ENCODE data around the gene IGSF8.

IGSF8 gene, protein sequence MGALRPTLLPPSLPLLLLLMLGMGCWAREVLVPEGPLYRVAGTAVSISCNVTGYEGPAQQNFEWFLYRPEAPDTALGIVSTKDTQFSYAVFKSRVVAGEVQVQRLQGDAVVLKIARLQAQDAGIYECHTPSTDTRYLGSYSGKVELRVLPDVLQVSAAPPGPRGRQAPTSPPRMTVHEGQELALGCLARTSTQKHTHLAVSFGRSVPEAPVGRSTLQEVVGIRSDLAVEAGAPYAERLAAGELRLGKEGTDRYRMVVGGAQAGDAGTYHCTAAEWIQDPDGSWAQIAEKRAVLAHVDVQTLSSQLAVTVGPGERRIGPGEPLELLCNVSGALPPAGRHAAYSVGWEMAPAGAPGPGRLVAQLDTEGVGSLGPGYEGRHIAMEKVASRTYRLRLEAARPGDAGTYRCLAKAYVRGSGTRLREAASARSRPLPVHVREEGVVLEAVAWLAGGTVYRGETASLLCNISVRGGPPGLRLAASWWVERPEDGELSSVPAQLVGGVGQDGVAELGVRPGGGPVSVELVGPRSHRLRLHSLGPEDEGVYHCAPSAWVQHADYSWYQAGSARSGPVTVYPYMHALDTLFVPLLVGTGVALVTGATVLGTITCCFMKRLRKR

DNA sequence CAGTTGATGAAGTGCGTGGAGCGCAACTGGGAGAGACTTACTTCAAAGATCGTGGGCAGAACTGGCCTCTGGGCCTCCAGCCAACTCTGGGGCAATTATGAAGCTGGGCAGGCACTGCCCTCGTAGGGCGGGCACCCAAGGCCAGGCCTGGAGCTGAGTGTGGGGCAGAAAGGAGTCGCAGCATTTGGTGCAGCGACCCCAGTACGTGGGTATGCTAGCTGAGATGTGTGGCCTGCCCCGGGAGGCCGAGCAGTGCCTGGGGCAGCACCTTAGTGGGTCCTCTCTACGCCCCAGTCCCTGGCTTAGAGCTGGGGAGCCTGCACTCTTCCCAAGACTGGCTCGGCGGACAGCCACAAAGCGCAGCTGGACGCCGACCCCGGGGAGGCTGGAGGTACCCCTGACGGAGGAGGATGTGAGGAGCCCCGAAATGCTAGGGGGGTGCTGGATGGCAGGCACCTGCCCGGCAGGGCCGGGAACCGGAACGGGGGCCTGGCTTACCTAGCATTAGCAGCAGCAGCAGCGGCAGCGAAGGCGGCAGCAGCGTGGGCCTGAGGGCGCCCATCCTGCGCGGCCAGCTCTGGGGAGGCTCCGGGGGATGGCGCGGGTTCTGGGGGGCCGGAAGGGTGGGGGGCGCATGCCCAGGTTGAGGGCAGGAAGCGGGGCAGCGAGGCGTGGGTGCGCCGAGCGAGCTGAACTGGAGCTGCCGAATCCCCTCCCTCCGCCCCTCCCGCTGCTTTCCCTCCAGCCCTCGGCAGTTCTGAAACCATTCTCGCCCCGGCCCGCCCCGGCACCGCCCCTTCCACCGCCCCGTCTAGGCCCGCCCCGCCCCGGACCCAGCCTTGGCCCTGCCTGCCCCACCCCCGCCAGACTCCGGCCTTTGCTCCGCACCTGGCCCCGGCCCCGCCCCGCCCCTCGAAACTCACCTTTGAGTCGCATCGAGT is at the start of gene IGSF8:
Gene IGSF8 (minus strand): TSS at position 709 of the 941 bp plus-strand sequence. CDS start 147 bp downstream, at position 562.
- DNase-seq: no peak

DNA sequence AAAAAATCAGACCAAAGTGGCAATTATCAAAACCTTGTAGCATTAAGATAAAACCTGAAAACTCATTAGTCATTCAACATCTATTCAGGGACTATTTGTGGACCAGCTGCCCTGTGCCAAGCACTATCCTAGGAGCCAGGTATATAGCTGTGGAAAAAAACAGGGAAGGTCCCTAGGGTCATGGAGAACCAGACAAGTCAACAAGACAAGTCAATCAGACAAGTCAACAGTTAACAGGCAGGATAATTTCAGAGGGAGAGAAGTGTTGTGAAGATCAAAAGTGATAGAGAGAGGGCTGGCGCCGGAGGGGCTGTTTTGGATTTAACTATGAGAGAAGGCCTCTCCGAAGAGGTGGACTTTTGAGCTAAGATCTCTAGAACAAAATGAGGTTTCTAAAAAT is 49.7 kb upstream of the IGSF8 start:
- no peak for DNase-seq

DNA sequence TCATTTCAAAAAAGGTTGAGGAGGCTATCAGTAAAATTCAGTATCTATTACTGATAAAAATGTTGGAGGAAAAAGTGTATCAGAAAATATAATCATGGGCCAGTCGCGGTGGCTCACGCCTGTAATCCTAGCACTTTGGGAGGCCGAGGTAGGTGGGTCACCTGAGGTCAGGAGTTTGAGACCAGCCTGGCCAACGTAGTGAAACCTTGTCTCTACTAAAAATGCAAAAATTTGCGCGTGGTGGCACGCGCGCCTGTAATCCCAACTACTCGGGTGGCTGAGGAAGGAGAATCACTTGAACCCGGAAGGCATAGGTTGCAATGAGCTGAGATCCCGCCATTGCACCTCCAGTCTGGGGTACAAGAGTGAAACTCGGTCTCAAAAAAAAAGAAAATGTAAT is 47.7 kb upstream of the IGSF8 start:
- DNase-seq: no peak

DNA sequence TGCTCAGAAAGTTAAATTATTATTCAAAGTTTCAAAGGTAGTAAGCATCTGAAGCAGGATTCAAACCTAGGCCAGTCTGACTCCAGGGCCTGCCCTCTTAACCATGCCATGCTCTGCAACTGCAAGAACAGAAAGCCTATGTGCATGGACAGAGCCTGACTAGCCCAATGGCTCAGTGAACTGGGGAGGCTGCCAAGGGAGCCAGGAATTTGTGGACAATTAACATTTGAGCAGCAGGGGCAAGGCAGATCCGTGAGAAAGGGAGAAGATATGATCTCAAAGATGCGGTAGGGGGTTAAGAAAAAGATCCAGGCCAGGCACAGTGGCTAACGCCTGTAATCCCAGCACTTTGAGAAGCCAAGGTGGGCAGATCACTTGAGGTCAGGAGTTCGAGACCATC is 46.5 kb upstream of the IGSF8 start:
- DNase-seq: no peak

DNA sequence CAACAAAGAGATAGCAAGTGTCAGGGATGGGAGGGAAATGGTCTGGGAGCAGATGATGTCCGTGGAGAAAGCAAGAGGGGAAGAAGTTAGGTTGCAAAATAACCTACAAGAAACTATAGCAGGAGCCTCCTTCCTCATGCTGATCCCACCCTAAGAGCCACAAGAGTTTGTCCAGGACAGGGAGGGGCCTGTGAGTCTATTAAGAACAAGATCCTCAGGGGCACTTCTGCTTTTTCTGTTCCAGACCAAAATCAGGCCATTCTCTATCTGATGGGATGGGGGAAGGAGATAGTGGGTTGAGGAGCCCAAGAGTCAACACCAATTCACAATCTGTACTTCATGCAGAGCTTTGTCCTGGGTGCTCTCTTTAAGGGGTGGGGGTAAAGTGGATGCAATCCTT is 45.3 kb upstream of the IGSF8 start:
- DNase-seq: no peak

DNA sequence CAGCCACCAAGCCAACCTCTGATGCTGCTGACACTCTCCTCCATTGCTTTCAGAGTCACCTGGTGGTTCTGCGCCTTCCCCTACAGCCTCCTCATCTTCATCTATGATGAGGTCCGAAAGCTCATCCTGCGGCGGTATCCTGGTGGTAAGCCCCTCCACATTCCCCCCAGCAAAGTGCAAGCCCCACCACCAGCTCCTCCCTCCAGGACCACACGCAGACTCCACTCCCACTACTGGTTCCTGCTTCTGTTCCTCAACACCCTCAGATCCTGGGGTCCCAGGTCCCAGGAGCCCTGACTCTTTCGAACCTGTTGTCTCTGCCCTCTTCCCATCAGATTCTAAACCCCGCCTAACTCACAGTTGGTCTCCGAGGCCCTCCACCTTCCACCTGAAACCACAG is 41.4 kb upstream of the IGSF8 start:
- no peak for DNase-seq

DNA sequence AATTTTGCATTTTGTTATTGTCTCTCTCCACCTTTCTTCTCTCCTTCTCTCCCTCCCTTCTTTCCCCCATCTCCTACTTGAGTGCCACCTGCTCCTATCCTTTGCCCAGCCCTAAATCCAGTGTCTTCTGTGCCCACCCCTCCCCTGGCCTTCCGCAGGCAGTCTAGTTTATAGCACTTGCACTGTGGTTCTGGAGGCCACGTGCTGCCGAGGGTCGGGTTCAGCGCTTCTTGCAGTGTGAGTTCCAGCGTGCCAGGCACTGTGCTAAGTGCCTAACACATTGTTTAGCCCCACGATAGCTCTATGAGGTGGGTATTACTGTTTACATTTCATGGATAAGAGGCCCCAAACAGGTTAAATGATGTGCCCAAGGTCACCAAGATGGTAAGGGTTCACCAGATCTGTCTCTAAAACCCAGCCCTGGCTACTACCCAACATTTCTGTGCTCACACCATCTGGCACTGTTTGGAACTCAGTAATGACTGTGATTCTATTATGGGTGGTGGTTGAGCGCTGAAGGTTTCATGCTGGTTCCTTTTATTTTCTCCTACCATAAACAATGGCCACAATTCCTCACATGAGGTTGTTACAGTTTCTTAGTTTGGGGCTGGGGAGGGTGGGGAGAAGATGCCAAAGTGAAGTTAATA is 38.9 kb upstream of the IGSF8 start:
- DNase-seq: no peak

DNA sequence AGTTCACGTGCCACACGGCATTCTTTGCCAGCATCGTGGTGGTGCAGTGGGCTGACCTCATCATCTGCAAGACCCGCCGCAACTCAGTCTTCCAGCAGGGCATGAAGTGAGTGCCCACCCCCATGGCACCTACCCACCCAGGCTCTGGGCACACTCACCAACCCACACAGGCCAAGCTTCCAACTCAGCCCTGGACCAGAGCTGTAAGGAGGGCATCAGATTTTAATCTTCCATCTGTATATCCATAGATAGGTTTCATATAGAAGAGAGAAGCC is 38.4 kb upstream of the IGSF8 start:
- no peak for DNase-seq

DNA sequence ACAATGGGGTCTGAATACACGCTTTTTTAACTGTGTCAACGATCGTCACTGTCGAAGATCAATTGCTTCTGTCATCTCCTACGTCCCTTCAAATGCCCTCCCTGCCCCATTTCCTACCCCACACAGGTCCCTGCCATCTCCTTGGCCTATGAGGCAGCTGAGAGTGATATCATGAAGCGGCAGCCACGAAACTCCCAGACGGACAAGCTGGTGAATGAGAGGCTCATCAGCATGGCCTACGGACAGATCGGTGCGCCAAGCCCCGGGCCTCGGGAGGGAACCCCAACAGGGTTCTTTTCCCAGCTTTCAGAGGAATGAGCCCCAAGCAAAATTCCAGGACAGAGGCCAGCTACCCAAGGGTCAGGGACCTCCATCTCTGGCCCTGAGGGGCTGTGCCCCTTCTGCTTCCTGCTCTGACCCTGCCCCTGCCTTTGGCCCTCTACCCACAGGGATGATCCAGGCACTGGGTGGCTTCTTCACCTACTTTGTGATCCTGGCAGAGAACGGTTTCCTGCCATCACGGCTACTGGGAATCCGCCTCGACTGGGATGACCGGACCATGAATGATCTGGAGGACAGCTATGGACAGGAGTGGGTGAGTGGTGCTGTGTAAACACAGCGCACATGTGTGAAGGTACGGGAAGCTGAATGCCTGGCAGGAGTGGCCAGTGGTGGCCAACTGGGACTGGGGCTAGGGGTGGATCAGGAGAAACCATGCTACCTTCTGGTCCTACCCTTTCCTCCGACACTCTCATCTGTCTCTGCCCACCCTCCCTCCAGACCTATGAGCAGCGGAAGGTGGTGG is 37.9 kb upstream of the IGSF8 start:
- DNase-seq: no peak

DNA sequence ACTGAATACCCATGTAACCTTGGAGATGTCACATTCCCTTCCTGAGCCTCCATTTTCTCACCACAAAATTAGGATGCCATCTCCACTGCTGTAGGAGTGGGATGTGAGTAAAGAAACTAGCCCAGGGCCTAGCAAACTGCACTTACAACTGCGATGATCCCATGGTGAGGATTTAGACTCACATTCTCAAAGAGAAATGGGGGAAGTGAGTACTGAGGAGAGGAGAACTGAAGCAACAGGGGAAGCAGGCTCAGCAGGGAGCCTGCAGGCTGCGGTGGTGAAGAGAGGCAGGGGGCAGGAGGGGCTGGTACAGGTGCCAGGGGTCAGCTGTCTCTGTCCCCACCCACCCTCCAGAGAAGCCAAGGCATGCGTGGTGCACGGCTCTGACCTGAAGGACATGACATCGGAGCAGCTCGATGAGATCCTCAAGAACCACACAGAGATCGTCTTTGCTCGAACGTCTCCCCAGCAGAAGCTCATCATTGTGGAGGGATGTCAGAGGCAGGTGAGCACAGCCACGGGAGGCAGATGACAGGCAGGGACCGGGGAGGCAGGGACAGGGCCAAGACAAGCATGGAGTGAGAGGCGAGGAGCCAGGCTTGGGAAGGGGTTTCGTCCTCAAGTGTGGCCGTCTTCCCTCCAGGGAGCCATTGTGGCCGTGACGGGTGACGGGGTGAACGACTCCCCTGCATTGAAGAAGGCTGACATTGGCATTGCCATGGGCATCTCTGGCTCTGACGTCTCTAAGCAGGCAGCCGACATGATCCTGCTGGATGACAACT is 36.6 kb upstream of the IGSF8 start:
- DNase-seq: no peak

DNA sequence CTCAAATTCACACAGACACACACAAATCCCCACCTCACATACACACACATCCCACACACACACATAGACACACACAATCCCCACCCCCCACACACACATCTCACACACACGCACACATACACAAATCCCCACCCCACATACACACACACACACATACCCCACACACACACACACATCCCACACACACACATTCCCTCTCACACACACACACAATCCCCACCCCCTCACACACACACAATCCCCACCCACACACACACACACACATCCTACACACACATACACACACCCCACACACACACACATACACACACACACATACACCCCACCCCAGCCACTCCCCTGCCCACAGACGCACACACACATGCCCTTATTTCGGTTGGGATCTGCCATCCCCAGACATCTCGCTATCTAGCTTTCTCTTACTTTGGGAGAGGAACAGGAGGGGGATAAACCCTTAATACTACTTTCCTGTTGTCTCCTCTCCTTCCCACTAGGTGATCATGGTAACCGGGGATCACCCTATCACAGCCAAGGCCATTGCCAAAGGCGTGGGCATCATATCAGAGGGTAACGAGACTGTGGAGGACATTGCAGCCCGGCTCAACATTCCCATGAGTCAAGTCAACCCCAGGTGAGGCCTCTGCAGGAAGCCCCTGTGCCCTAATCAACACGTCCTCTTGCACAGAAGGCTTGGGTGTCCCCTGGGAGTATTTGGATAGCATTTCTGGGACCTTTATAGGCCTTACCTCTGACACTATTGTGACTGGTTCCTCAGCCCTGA is 35.8 kb upstream of the IGSF8 start:
- no peak for DNase-seq

DNA sequence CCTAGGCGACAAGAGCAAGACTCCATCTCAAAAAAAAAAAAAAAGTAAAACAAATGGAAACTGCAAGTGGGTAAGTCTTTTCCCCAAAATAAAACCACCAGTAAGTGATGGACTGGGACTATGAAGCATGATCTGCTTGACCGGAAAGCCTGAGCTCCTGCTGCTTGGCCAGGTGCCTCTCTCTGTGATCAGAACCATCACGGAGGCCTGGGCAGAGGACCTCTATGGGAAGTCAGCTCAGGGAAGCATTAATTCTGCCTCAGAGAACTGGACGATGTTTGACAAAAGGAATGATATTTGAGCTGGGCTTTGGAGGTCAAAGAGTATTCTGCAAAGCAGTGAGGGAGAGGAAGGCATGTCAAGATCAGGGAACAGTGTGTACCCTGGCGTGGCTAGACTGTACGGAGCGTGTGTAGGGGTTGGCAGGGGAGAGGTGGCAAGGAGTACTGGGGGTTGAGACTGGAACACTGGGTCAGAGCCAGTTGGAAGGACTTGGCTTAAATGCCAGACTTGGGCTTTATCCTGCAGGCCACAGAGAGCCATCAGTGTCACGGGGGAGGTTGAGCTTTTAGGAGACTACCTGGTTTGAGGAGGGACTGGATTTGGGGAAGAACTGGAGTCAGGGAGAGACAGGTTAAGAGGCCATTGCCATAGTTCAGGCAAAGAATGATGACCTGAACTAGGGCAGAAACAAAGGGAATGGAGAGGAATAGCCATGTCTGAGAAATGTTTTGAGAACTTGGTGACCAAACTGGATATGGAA is 33.6 kb upstream of the IGSF8 start:
- DNase-seq: no peak

DNA sequence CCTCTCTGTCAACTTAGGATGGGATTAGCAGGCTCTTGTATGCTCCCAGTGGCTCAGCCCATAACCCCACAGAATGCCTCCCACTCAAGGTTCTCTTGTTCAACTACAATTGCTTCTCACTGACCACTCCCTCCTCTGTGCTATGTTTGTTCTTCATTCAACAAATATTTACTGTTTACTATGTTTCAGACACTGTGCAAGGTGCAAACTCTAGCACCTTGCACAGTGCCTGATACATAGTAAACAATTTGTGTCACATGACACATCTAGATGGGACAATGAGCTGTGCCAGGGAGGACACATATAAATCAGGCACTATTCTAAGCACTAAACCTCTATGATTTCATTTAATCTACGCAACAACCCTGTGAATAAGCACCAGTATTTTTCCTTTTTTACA is 32.5 kb upstream of the IGSF8 start:
- no peak for DNase-seq

DNA sequence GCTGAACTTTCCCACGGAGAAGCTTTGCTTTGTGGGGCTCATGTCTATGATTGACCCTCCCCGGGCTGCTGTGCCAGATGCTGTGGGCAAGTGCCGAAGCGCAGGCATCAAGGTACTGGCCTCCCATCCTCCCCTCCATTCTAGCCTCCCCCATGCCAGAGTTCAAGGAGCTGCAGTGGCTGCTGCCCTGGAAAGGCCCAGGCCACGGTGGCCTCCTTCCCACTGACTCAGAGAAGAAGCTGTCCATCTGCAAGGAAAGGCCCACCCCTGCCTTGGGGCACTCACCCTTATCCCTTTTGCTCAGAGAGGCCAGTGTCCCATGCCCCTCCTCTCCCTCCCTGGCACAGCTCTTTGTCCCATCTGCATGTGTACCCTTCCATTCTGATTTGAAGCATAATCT is 32.1 kb upstream of the IGSF8 start:
- no peak for DNase-seq

DNA sequence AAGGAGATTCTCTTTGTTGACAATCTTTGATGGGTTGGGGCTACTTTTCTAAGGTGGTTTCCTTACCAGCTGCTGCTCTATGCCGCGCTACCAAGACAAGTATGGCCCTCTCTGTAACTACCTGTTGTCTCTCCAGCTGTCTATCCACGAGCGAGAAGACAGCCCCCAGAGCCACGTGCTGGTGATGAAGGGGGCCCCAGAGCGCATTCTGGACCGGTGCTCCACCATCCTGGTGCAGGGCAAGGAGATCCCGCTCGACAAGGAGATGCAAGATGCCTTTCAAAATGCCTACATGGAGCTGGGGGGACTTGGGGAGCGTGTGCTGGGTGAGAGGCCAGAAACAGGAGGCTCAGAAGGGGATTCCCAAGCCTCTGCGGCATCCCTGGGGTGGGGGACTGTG is 31.5 kb upstream of the IGSF8 start:
- no peak for DNase-seq

DNA sequence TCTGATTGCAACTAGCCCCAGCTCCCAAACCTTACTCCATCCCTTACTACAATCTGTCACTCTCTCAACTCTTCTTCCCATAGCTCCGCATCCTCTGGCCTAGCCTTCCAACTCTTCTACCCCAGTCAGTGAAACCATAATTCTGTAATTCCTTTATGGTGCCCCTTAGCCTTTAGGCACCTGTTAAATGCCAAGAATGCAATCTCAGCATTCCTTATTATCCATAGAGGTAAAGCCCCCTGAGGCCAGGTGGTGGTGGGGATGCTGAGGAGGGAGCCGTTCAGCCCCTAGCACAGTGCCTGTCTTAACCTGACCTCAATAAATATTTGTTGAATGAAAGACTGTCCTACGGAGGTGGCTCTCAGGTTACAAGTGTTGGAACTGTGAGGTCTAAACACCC is 31.1 kb upstream of the IGSF8 start:
- DNase-seq: no peak

DNA sequence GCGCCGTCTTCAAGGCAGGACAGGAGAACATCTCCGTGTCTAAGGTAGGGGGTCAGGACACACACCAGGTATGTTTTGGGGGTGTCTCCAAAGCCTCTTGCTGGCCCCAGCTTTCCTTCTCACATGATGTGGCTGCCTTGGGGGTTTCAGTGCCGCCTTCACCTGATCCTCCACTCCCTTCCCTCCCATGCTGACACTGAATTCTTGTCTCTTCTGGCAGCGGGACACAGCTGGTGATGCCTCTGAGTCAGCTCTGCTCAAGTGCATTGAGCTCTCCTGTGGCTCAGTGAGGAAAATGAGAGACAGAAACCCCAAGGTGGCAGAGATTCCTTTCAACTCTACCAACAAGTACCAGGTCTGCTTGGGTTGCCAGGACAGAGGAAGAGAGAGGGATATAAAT is 30.6 kb upstream of the IGSF8 start:
- DNase-seq: no peak

DNA sequence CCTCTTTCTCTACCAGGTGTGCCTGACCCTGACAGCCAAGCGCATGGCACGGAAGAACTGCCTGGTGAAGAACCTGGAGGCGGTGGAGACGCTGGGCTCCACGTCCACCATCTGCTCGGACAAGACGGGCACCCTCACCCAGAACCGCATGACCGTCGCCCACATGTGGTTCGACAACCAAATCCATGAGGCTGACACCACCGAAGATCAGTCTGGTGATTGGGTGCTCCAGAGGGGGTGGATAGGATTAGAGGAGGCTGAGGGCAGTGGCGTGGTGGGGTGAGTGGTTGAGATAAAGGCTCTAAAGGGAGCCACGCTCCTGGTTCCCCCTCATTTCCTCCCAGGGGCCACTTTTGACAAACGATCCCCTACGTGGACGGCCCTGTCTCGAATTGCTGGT is 30.2 kb upstream of the IGSF8 start:
- DNase-seq: no peak

DNA sequence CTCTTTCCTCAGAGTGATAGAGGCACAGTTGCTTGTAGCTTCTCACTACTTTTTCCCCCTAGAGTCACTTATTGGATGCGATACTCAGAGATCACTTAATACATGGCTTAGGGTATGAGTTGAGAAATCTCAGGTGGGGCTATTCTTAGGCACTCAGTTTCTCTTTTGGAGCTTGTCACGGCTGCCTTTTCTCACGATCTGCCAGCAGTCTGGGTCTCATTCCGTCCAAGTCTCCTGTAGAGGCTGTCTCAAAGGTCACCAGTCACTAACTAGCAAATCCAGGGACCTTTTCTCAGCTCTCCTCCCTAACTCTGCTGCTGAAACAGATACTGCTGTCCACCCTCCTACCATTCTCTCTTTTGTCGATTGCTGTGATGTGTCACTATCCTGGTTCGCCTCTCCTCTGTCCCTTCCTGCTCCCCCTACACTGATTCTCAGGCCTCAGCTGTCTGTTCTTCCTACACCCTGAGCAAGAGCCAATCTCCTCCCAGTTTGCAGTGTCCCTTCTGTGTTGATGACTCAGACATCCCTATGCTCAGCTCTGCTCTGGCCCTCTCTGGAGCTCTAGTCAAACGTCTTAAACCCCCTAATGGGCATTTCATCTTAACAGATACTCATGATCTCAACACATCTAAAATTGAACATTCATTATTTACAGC is 29.6 kb upstream of the IGSF8 start:
- no peak for DNase-seq

Measured in CD4-positive, alpha-beta T cell treated with Interleukin-17A for 4 hours (primary cell).